Naive thymus-derived CD4-positive, alpha-beta T cell (primary cell): ENCODE data around the gene FGL2. TPM values are rescaled to one million over a fixed set of nuclear protein-coding genes. Genes with fewer than 3 reads are reported as not detected.
"Not testable (repeated sequence)": the region's sequence is repeated elsewhere in the genome, so short reads cannot be mapped to it uniquely, and the experiment has no call there.

ENCODE experiments used
- ATAC-seq: fragments of 150-1000 bp; cut with Tn5 transposase; 2 replicates; pipeline ENCODE4 v1.10.0; 2021; ENCODE audit warnings: mild to moderate bottlenecking, moderate library complexity
- CTCF ChIA-PET: fragments of 350-600 bp; sonication (Branson Sonifier 250); formaldehyde crosslinking; loops from one replicate; lab custom pipeline; 2021; ENCODE audit warnings: antibody characterized with exemption; lab: Charles Lee
- POLR2A ChIA-PET: fragments of 350-600 bp; sonication (Branson Sonifier 250); formaldehyde crosslinking; loops from one replicate; lab custom pipeline; 2021; ENCODE audit warnings: antibody characterized with exemption, inconsistent platforms; lab: Charles Lee
- DNase-seq, 9 donors: peaks; one replicate each; pipeline versions ENCODE4 v3.0.0 to v3.0.0-alpha.2; 2020 to 2022; ENCODE audit warnings: mixed read lengths in 1 of 9
- H3K27ac ChIP-seq: one replicate; pipeline ENCODE4 v1.7.0; 2013; ENCODE audit warnings: mild to moderate bottlenecking, low read depth, low read length, moderate library complexity
- H3K27me3 ChIP-seq, 2 donors: one replicate each; pipeline ENCODE4 v1.7.0; 2013; ENCODE audit warnings: low read length in 2 of 2, mild to moderate bottlenecking in 2 of 2, moderate library complexity in 2 of 2; ENCODE audit not compliant: control insufficient read depth in 2 of 2, insufficient read depth in 2 of 2
- H3K36me3 ChIP-seq, 3 experiments: 1 replicate in 2 of 3; 2 replicates in 1 of 3; pipeline ENCODE4 v1.7.0; 2013; ENCODE audit warnings: low read length in 3 of 3, mild to moderate bottlenecking in 3 of 3, moderate library complexity in 1 of 3; ENCODE audit not compliant: insufficient read depth in 3 of 3, control insufficient read depth in 2 of 3
- H3K4me1 ChIP-seq, 2 donors: one replicate each; pipeline ENCODE4 v1.7.0; 2013; ENCODE audit warnings: low read length in 2 of 2, mild to moderate bottlenecking in 2 of 2, moderate library complexity in 1 of 2; ENCODE audit not compliant: control insufficient read depth in 2 of 2, insufficient read depth in 2 of 2
- H3K4me3 ChIP-seq: 2 replicates; pipeline ENCODE4 v1.7.0; 2013; ENCODE audit warnings: mild to moderate bottlenecking, low read length
- H3K9me3 ChIP-seq, 3 experiments: 1 replicate in 2 of 3; 2 replicates in 1 of 3; pipeline ENCODE4 v1.7.0; 2013; ENCODE audit warnings: low read length in 3 of 3; ENCODE audit not compliant: control insufficient read depth in 2 of 3
- H3K27ac Mint-ChIP-seq, 9 donors: one replicate each; pipeline ENCODE4 v1.8.0; 2020 to 2022; ENCODE audit warnings: mixed read lengths in 9 of 9, mild to moderate bottlenecking in 8 of 9, moderate library complexity in 5 of 9, inconsistent platforms in 2 of 9
- H3K27me3 Mint-ChIP-seq, 5 donors: one replicate each; pipeline ENCODE4 v1.8.0; 2021 to 2022; ENCODE audit warnings: mixed read lengths in 5 of 5, mild to moderate bottlenecking in 1 of 5
- H3K36me3 Mint-ChIP-seq, 5 donors: one replicate each; pipeline ENCODE4 v1.8.0; 2020 to 2022; ENCODE audit warnings: mixed read lengths in 5 of 5, mild to moderate bottlenecking in 3 of 5, inconsistent platforms in 1 of 5
- H3K4me1 Mint-ChIP-seq, 7 donors: one replicate each; pipeline ENCODE4 v1.8.0; 2020 to 2022; ENCODE audit warnings: mixed read lengths in 7 of 7, mild to moderate bottlenecking in 3 of 7, inconsistent platforms in 1 of 7
- H3K4me3 Mint-ChIP-seq, 10 donors: one replicate each; pipeline ENCODE4 v1.8.0; 2020 to 2022; ENCODE audit warnings: mild to moderate bottlenecking in 10 of 10, mixed read lengths in 10 of 10, moderate library complexity in 6 of 10, inconsistent platforms in 2 of 10
- H3K9me3 Mint-ChIP-seq, 11 donors: one replicate each; pipeline ENCODE4 v1.8.0; 2020 to 2022; ENCODE audit warnings: mixed read lengths in 11 of 11, mild to moderate bottlenecking in 4 of 11, inconsistent platforms in 1 of 11, moderate library complexity in 1 of 11
- intact Hi-C, 2 donors: fragments of 100-400 bp; cut with micrococcal nuclease; formaldehyde crosslinking; loops; one replicate each; pipeline ENCODE4 v1.15.1; 2023
- polyA plus RNA-seq, 2 donors: library from polyadenylated mRNA; unstranded; fragments of 300-500 nt; fragmentation: Illumina TruSeq; gene quantifications; one replicate each; pipeline ENCODE4 v1.2.3, GENCODE V29; 2021
- total RNA-seq, 6 experiments: library from RNA in 5 of 6; stranded (reverse) in 5 of 6; gene quantifications; 1 replicate in 5 of 6; 2 replicates in 1 of 6; pipeline ENCODE4 v1.2.3 and lab custom pipeline; 2021 to 2026

The FGL2 gene
- total and polyA plus RNA-seq, 7 experiments from 2014 or later: 0.22 to 129 (median 3.0) TPM

DNA sequence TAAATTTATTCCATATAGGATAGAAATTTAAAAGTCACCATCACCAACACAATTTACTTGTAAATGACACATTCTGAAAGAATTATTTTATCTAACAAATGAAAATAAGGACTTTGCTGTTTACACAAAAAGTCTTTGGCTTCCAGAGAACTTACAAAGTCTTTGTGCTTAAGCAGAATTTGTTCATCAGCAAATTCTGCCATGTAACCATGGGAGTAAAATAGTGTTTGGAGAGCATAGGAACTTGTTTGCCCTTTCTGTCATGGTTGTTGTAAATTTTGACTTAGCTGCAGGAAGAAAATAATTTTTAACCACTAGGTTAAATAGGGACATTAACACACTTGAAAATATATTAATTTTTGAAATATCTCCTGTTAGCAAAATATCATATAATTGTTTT lies 15.2 kb downstream of the FGL2 start:
- Mint-ChIP-seq H3K9me3 (peaks cover 0 to 11% (median 2%) of the 10 kb centered on the region in 11 donors), H3K27ac (no peak overlapping the region), H3K36me3 (peaks cover 4 to 18% (median 10%) of the 10 kb centered on the region in 5 donors), H3K4me3 (no peak overlapping the region), H3K27me3 (no peaks in the 10 kb centered on the region), H3K4me1 (peaks cover 0 to 6% (median 0%) of the 10 kb centered on the region in 7 donors)
- H3K4me1 ChIP-seq: no peaks in the 10 kb centered on the region
- ChIA-PET POLR2A (no interaction called here), CTCF (no interaction called here)
- ATAC-seq: no peak
- H3K4me3 ChIP-seq: no peak overlapping the region
- no peak overlapping the region for H3K27ac ChIP-seq
- no peaks in the 10 kb centered on the region for H3K9me3 ChIP-seq
- intact Hi-C loops: no loop called here
- no peak for DNase-seq
- H3K36me3 ChIP-seq: no peaks in the 10 kb centered on the region
- no peaks in the 10 kb centered on the region for H3K27me3 ChIP-seq

DNA sequence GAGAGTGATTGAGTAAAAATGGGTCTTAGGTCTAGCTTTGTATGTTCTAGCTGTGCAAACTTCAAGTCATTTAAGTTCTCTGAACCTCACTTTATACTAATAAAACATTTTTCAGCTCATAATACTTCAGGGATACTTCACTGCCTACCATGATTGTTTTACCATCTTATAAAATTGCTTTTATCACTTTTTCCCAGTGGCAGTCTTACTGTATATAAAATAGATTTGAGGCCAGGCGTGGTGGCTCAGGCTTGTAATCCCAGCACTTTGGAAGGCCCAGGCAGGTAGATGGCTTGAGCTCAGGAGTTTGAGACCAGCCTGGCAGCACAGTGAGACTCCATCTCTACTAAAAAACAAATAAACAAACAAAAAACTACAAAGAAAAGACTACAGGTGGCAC lies 17.4 kb downstream of the FGL2 start:
- POLR2A ChIA-PET: no interaction called here

DNA sequence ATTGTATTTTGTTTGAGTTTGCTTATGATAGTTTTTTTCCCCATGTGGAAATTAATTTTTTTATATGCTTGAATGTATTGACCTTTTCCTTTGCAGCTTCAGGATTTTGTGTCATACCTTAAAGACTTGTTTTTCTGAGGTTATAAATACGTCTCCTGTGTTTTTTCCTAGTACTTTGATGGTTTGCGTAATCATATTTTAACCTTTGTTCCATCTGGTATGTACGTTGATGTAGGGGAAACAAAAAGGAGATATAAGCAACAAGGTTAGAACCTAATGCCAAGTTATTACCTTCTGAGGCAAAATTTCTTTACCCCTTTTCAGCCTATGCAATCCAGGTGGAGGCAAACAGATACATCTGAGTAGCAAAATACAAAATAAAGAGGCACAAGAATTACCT lies 17.9 kb downstream of the FGL2 start:
- DNase-seq (no peak), ATAC-seq (no peak)
- Histone ChIP-seq H3K9me3 (no peaks in the 10 kb centered on the region), H3K27ac (no peak overlapping the region), H3K4me1 (no peaks in the 10 kb centered on the region), H3K27me3 (no peaks in the 10 kb centered on the region), H3K36me3 (no peaks in the 10 kb centered on the region), H3K4me3 (no peak overlapping the region)
- no peak overlapping the region for H3K27ac Mint-ChIP-seq
- ChIA-PET POLR2A (no interaction called here), CTCF (no interaction called here)
- no peak overlapping the region for H3K4me3 Mint-ChIP-seq
- no peaks in the 10 kb centered on the region for H3K27me3 Mint-ChIP-seq
- intact Hi-C loops: no loop called here
- no peaks in the 10 kb centered on the region for H3K4me1 Mint-ChIP-seq
- H3K36me3 Mint-ChIP-seq: peaks cover 4 to 13% (median 12%) of the 10 kb centered on the region in 5 donors
- H3K9me3 Mint-ChIP-seq: peaks cover 0 to 11% (median 2%) of the 10 kb centered on the region in 11 donors

More for the DNA sequence above, 17.4 kb downstream of the FGL2 start:
- Mint-ChIP-seq H3K4me1 (no peaks in the 10 kb centered on the region), H3K4me3 (no peak overlapping the region), H3K27ac (no peak overlapping the region), H3K9me3 (peaks cover 0 to 11% (median 2%) of the 10 kb centered on the region in 11 donors), H3K36me3 (peaks cover 4 to 13% (median 12%) of the 10 kb centered on the region in 5 donors), H3K27me3 (no peaks in the 10 kb centered on the region)
- H3K36me3 ChIP-seq: no peaks in the 10 kb centered on the region
- H3K4me1 ChIP-seq: no peaks in the 10 kb centered on the region
- no peak overlapping the region for H3K27ac ChIP-seq
- no peak for DNase-seq
- ATAC-seq: no peak
- H3K4me3 ChIP-seq: no peak overlapping the region
- H3K9me3 ChIP-seq: no peaks in the 10 kb centered on the region
- no peaks in the 10 kb centered on the region for H3K27me3 ChIP-seq
- CTCF ChIA-PET: no interaction called here
- intact Hi-C loops: no loop called here

DNA sequence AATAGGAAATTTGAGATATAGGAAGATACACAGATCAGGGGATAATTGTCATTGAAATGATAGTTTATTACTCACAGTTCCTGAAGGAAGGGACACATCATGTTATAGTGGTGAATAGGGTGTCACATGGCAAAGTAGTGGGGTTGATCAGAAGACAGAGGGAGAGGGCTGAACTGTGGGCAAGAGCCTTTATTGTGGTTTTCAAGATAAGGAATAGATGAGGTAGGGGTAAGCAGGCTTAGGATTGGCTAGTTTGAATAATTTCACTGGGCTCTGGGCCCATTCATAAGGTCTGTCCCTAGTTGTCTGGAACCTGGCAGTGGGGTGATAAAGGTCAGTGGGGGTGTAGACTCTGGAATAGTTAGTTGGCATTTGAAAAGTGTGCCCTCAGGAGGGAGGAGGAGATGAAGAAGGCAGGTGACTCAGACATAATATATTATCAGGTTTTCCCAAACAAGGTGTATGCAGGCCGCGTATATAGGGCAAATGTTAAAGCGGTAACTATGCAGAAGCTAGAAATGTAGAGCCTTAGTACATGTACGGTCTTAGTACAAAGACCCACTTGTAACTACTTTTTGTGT lies 18.5 kb downstream of the FGL2 start:
- H3K9me3 ChIP-seq: no peaks in the 10 kb centered on the region
- H3K36me3 ChIP-seq: no peaks in the 10 kb centered on the region
- no peak overlapping the region for H3K4me3 Mint-ChIP-seq
- no peak overlapping the region for H3K4me3 ChIP-seq
- POLR2A ChIA-PET: no interaction called here
- H3K27me3 ChIP-seq: no peaks in the 10 kb centered on the region
- peaks cover 0 to 8% (median 2%) of the 10 kb centered on the region in 11 donors for H3K9me3 Mint-ChIP-seq
- DNase-seq: no peak
- H3K27me3 Mint-ChIP-seq: no peaks in the 10 kb centered on the region
- no peak for ATAC-seq
- H3K36me3 Mint-ChIP-seq: peaks cover 4 to 13% (median 11%) of the 10 kb centered on the region in 5 donors
- no peaks in the 10 kb centered on the region for H3K4me1 Mint-ChIP-seq
- intact Hi-C loops: no loop called here
- H3K27ac Mint-ChIP-seq: no peak overlapping the region
- CTCF ChIA-PET: no interaction called here
- no peak overlapping the region for H3K27ac ChIP-seq
- no peaks in the 10 kb centered on the region for H3K4me1 ChIP-seq

DNA sequence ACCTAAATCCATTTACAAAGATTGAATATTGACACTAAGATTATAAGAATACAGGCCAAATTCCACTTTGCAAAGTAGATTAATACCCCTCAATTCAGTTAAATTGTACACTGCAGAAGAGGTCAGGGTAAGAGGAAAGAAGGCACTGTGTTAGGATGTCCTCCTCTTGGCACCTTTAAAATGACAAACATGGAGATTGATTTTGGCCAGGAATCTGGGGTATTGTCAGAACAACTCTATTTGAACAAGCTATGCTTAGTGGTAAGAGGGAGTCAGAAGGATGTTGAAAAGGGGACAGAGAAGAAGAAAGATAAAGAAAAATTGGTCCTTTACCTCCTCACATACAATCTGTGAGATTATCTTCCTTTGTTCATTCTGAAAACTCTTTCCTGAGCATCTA lies 21.6 kb downstream of the FGL2 start:
- H3K27ac Mint-ChIP-seq, intact Hi-C loops, H3K4me3 Mint-ChIP-seq, H3K36me3 Mint-ChIP-seq, H3K9me3 Mint-ChIP-seq, H3K4me1 ChIP-seq, H3K27ac ChIP-seq, H3K36me3 ChIP-seq, DNase-seq, CTCF ChIA-PET, H3K27me3 ChIP-seq, H3K27me3 Mint-ChIP-seq, ATAC-seq, POLR2A ChIA-PET, H3K4me3 ChIP-seq, H3K9me3 ChIP-seq, H3K4me1 Mint-ChIP-seq: not testable (repeated sequence)

DNA sequence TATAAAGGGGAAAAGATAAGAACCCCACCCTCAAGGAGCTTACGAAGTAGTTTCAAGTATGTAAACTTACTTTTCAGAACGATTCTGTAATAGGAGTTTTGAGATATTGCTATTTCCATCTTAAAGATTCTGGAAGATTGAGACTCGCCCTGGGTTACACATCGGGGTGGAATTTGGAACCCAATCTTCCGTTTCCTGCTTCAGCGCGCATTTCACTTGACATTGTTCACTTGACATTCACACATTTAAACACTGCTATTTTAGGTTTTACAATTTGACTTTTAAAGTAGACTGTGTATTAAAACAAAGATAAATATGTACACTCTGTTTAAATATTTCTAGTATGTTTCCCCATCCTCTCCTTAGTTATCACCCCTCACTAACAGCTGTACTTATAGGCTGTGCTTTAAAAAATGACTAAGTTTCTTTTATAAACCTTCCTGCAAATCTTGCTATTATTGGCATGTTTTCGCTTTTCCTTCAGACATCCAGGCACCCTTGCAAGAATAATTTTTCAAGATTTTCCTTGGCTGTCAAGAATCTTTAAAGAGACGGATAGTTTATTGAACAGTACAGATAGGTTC lies 22.2 kb downstream of the FGL2 start:
- intact Hi-C loops, H3K9me3 Mint-ChIP-seq, H3K36me3 Mint-ChIP-seq, H3K27ac ChIP-seq, ATAC-seq, DNase-seq, H3K9me3 ChIP-seq, H3K4me3 ChIP-seq, CTCF ChIA-PET, H3K4me3 Mint-ChIP-seq, H3K27me3 Mint-ChIP-seq, H3K27me3 ChIP-seq, H3K36me3 ChIP-seq, POLR2A ChIA-PET, H3K27ac Mint-ChIP-seq, H3K4me1 ChIP-seq, H3K4me1 Mint-ChIP-seq: not testable (repeated sequence)

DNA sequence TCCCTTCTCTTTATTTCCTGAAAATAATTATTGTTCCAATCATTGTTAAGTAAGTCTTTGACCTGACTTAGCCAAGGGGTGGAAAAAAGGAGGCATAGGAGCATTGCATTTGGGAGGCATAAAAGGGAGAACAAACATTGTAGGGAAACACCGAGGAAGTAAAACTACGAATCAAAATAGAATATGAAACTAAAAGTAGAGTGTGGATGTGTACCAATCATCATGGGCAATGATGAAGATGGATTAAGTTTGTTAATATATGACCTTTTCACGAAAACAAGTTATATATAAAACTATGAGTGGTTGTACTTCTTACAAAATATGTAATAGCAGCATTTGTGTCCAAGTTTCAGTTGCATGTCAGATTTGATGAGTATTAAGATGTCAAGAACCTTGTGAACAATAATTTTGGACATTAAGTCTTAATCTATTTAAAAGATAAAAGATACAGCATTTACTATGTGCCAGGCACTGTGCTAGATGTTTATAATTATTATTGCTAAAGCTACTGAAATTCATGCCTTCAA lies 24.3 kb downstream of the FGL2 start:
- H3K4me3 Mint-ChIP-seq, H3K9me3 Mint-ChIP-seq, H3K27me3 Mint-ChIP-seq, H3K27me3 ChIP-seq, H3K4me1 ChIP-seq, H3K36me3 ChIP-seq, H3K4me1 Mint-ChIP-seq, H3K9me3 ChIP-seq, CTCF ChIA-PET, H3K27ac Mint-ChIP-seq, ATAC-seq, intact Hi-C loops, DNase-seq, POLR2A ChIA-PET, H3K27ac ChIP-seq, H3K4me3 ChIP-seq: not testable (repeated sequence)
- H3K36me3 Mint-ChIP-seq: peaks cover 0 to 14% (median 6%) of the 10 kb centered on the region in 5 donors
